Tibial nerve (tissue), 4 donors: ENCODE measurements around the gene NFX1. TPM values are rescaled to one million over a fixed set of nuclear protein-coding genes. Genes with fewer than 3 reads are reported as not detected.
"Not testable (repeated sequence)": the region's sequence is repeated elsewhere in the genome, so short reads cannot be mapped to it uniquely, and the experiment has no call there.

Experiments
- DNase-seq, 2 donors: peaks; one replicate each; pipeline ENCODE4 v3.0.0-alpha.2; 2019; ENCODE audit warnings: low spot score in 2 of 2
- H3K27ac ChIP-seq, 4 donors: fragments of 200-600 bp; sonication (generic) in 3 of 4; one replicate each; pipeline ENCODE4 v1.5.1; 2017 to 2019; ENCODE audit warnings: mild to moderate bottlenecking in 1 of 4
- H3K27me3 ChIP-seq, 2 donors: fragments of 200-600 bp; sonication (generic) in 1 of 2; one replicate each; pipeline versions ENCODE4 v1.5.1 to v1.6.0; 2017 to 2019
- H3K36me3 ChIP-seq, 3 donors: fragments of 200-600 bp; sonication (generic); one replicate each; pipeline ENCODE4 v1.5.1; 2018 to 2019
- H3K4me1 ChIP-seq, 4 donors: fragments of 200-600 bp; sonication (generic) in 3 of 4; one replicate each; pipeline ENCODE4 v1.5.1; 2017 to 2019
- H3K4me3 ChIP-seq, 4 donors: fragments of 200-600 bp; sonication (generic) in 3 of 4; one replicate each; pipeline ENCODE4 v1.5.1; 2017 to 2019; ENCODE audit warnings: mild to moderate bottlenecking in 1 of 4, moderate library complexity in 1 of 4
- H3K9me3 ChIP-seq, 4 donors: fragments of 200-600 bp; sonication (generic) in 3 of 4; one replicate each; pipeline ENCODE4 v1.5.1; 2017 to 2019
- EP300 ChIP-seq, 2 donors: sonication (generic); formaldehyde crosslinking; IDR thresholded peaks; one replicate each; pipeline ENCODE4 v1.6.1; 2017; ENCODE audit warnings: antibody characterized with exemption in 2 of 2, mild to moderate bottlenecking in 1 of 2
- POLR2A ChIP-seq, 2 donors: fragments of 450-650 bp; IDR thresholded peaks; one replicate each; pipeline ENCODE4 v1.6.1; 2017; ENCODE audit warnings: antibody characterized with exemption in 2 of 2, mild to moderate bottlenecking in 2 of 2, moderate library complexity in 2 of 2
- WGBS, 2 donors: methylation state at CpG; one replicate each; pipeline ENCODE4 v1.1.5; 2018; 5-methylcytosine and 5-hydroxymethylcytosine counted together
- total RNA-seq, 4 donors: library from RNA; depleted of rRNA; stranded (reverse); fragments of >200 nt; gene quantifications; one replicate each; pipeline ENCODE4 v1.1.0, GENCODE V29; 2016
- TF ChIP-seq, protein P1 (sequence below), 5 experiments: fragments of 200-600 bp in 3 of 5; fragments of 450-650 bp in 2 of 5; sonication (generic) in 3 of 5; IDR thresholded peaks; one replicate each; pipeline ENCODE4 v1.5.1; 2016 to 2019; ENCODE audit warnings: antibody characterized with exemption in 5 of 5, mild to moderate bottlenecking in 3 of 5, moderate library complexity in 2 of 5

Gene NFX1
- total RNA-seq, 4 donors from 2014 or later = 35.2 to 45.9 (median 40.5) TPM

DNA sequence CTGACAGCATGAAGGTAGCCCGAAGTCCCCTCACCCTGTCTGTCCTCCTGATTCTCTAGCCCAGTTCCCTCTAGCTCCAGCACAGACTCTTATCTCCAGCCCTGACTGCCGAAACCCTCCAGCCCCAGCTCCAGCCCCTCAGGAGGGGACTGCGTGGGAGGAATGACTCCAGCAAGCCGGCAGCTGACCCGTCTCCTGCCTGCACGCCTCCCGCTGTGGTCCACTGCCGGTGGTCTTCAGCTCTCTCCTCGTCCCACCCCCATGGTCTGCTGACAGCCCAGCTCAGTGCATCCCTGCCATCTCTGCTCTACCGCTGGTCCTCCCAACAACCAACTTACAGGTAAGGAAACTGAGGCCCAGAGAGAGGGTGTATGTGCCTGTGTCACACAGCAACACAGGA, 111.5 kb downstream of the NFX1 start:
- H3K4me3 ChIP-seq = peak overlapping the region in 1 of 4 donors; percentile 9
- peaks cover 0 to 23% (median 0%) of the 10 kb centered on the region in 4 donors for H3K4me1 ChIP-seq
- H3K36me3 ChIP-seq, H3K27me3 ChIP-seq, DNase-seq, H3K9me3 ChIP-seq: not testable (repeated sequence)
- WGBS, 2 donors = 52 to 55% methylated on average over 10 of the region's 10 CpGs
- H3K27ac ChIP-seq = peak overlapping the region in 2 of 4 donors; percentile 24 to 33

DNA sequence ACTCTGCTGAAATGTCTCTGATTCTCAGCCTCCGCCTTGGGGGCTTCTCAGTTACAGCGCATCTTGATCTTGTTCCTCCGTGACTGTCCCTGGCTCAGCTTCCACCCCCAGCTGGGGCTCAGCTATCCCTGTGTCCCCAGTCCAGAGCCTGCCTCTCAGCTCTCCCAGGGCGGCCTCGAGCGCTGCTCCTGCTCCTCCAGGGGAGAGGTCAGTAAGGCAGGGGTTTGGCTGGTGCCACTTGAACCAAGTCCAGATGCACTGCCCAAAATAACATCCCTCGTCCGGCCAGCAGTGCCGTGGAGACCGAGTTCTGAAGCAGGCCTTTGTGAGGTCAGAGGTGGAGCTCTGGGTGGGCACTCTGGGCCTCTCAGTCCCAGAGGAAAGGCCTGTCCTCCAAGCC, 112.1 kb downstream of the NFX1 start, which contains the start of gene AQP7:
AQP7 (minus strand) TSS at position 198 of the 400 bp plus-strand sequence. CDS start 1,306 bp downstream, outside the sequence.
- peak within 1 kb of the TSS in 2 of 4 donors; percentile 24 to 33 for H3K27ac ChIP-seq
- 34 to 54% methylated on average over 7 to 10 of the region's 10 CpGs for WGBS, 2 donors
- not testable (repeated sequence) for H3K27me3 ChIP-seq, DNase-seq, H3K9me3 ChIP-seq, H3K36me3 ChIP-seq
- H3K4me1 ChIP-seq = peaks cover 0 to 23% (median 0%) of the 10 kb centered on the region in 4 donors
- peak within 1 kb of the TSS in 1 of 4 donors; percentile 9 for H3K4me3 ChIP-seq

DNA sequence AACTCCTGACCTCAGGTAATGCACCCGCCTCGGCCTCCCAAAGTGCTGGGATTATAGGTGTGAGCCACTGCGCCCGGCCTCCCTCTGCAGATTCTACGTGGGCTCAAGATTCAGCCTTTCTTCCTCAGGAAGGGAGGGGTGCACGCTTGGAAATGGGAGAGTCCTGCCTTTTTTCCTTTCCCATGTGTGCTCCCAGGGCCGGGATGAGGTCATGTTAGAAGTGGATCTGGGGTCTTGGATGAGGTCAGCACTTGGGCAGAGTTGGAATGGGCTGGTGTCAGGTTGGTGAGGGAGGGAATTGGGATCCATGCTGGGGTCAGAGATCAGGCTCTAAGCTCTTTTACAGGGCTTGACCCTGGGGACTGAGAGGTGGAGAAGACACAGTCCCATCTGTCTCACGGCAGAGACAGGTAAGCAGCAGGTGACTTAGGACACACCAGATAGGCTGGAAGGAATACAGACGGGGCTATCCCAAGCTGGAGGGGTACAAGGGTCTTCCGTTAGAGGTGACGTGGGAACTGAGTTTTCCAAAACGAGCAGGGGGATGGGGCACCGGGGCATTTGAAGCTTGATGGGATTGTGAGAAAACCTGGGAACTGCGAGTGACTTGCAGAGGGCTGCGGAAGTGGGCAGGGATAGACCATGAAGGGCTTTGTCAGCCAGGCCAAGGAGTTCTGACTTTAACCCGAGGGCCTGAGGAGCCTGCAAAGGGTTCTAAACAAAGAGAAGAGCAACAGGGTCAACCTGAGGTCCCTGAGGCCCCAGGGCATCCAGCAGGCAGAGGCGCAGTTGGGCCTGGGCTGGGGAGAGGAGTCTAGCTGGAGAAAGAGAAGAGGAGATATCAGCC, 113.8 kb downstream of the NFX1 start:
- TF ChIP-seq POLR2A (IDR thresholded peaks at IDR 0.05) (no peak), EP300 (IDR thresholded peaks at IDR 0.05) (no peak)
- TF ChIP-seq, protein P1, sequence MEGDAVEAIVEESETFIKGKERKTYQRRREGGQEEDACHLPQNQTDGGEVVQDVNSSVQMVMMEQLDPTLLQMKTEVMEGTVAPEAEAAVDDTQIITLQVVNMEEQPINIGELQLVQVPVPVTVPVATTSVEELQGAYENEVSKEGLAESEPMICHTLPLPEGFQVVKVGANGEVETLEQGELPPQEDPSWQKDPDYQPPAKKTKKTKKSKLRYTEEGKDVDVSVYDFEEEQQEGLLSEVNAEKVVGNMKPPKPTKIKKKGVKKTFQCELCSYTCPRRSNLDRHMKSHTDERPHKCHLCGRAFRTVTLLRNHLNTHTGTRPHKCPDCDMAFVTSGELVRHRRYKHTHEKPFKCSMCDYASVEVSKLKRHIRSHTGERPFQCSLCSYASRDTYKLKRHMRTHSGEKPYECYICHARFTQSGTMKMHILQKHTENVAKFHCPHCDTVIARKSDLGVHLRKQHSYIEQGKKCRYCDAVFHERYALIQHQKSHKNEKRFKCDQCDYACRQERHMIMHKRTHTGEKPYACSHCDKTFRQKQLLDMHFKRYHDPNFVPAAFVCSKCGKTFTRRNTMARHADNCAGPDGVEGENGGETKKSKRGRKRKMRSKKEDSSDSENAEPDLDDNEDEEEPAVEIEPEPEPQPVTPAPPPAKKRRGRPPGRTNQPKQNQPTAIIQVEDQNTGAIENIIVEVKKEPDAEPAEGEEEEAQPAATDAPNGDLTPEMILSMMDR (IDR thresholded peaks at IDR 0.05) = no peak
- no peak for DNase-seq
- no peak overlapping the region for H3K27ac ChIP-seq
- WGBS, 2 donors = 71 to 76% methylated on average over 17 of the region's 17 CpGs
- H3K4me1 ChIP-seq = peaks cover 0 to 23% (median 0%) of the 10 kb centered on the region in 4 donors
- H3K36me3 ChIP-seq = no peaks in the 10 kb centered on the region
- no peak overlapping the region for H3K4me3 ChIP-seq
- H3K9me3 ChIP-seq = no peaks in the 10 kb centered on the region
- no peaks in the 10 kb centered on the region for H3K27me3 ChIP-seq

DNA sequence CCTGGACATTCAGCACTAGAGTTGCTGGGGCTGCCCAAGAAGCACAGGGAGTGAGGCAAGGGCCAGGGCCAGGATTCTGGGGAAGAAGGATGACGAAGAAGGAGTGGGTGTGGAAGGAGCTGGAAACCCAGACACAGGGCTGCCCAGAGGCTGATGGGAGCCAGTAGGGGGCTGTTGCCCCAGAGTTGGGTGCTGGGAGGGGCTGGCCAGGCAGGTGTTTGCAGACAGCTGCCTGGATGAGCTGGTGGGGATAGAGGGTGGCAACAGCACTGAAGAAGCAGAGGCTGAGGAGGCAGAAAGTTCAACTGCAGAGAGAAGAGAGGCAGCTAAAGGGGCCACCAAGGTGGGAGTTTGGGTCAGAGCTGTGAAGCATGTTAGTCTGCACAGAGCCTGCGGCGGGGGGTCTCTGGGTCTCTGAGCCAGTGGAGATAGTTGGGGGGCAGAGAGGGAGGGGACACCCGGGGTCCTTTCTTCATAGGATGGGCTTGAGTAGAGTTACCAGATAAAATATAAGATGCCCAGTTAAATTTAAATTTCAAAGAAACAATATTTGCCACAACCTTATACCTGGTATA, 114.6 kb downstream of the NFX1 start:
- Histone ChIP-seq H3K27me3 (no peaks in the 10 kb centered on the region), H3K9me3 (no peaks in the 10 kb centered on the region), H3K27ac (no peak overlapping the region), H3K4me1 (peaks cover 0 to 23% (median 0%) of the 10 kb centered on the region in 4 donors), H3K4me3 (no peak overlapping the region), H3K36me3 (no peaks in the 10 kb centered on the region)
- 88% methylated on average over 4 of the region's 4 CpGs for WGBS, 2 donors
- TF ChIP-seq, protein P1 (IDR thresholded peaks at IDR 0.05) = no peak
- no peak for TF ChIP-seq POLR2A (IDR thresholded peaks at IDR 0.05)
- TF ChIP-seq EP300 (IDR thresholded peaks at IDR 0.05) = no peak
- no peak for DNase-seq

DNA sequence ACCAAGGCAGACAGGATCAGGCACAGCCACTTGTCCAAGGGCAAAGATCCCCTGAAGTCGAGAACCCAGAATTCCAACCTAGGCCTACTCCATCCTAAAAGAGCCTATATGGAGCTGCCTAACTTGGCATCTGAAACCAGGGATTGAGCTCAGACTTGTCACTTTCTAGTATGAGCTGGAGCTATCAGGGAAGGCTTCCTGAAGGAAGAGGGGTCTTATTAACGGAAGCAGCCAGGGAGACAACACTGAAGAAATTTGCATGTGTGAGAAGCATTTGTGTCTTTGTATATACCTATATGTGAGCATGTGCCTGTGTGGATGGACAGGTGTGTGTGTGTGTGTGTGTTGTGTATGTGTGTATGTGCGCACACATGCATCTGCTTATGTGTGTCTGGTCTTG, 116.7 kb downstream of the NFX1 start:
- H3K4me1 ChIP-seq = peaks cover 0 to 20% (median 0%) of the 10 kb centered on the region in 4 donors
- no peaks in the 10 kb centered on the region for H3K36me3 ChIP-seq
- DNase-seq = no peak
- H3K27me3 ChIP-seq = no peaks in the 10 kb centered on the region
- TF ChIP-seq, protein P1 (IDR thresholded peaks at IDR 0.05) = no peak
- TF ChIP-seq POLR2A (IDR thresholded peaks at IDR 0.05) (no peak), EP300 (IDR thresholded peaks at IDR 0.05) (no peak)
- H3K4me3 ChIP-seq = no peak overlapping the region
- WGBS, 2 donors = 85 to 91% methylated on average over 3 of the region's 3 CpGs
- H3K9me3 ChIP-seq = no peaks in the 10 kb centered on the region
- H3K27ac ChIP-seq = no peak overlapping the region

DNA sequence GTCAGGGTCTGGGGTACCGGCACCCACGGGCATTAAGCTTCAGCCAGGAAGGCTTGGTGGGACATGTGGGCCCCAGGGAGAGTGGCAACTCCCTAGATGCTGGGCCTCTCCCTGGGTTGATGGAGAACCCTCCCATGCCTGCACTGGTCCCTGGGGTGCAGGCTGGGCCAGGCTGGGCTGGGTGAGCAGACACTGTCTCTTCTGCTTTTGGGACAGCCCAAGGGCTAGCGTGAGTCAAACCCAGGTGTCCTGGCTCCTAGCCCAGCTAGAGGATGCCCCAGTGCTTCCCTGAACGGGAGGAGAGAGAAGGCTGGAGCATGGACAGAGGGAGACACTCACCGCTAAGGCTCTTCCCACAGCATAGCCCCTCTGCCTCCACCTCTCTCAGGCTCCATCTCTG, 117.8 kb downstream of the NFX1 start:
- Histone ChIP-seq H3K9me3 (no peaks in the 10 kb centered on the region), H3K4me3 (no peak overlapping the region), H3K27me3 (no peaks in the 10 kb centered on the region), H3K27ac (no peak overlapping the region), H3K4me1 (peaks cover 0 to 11% (median 0%) of the 10 kb centered on the region in 4 donors), H3K36me3 (no peaks in the 10 kb centered on the region)
- WGBS, 2 donors = 76 to 80% methylated on average over 5 of the region's 5 CpGs
- DNase-seq = no peak
- TF ChIP-seq EP300 (IDR thresholded peaks at IDR 0.05) = no peak
- no peak for TF ChIP-seq POLR2A (IDR thresholded peaks at IDR 0.05)
- TF ChIP-seq, protein P1 (IDR thresholded peaks at IDR 0.05) = no peak
